Renal pelvis (tissue), 4 donors: ENCODE measurements around the gene KIF1A. TPM values are rescaled to one million over a fixed set of nuclear protein-coding genes. Genes with fewer than 3 reads are reported as not detected.

Experiments
- DNase-seq: peaks from one replicate; pipeline ENCODE4 v3.0.0-alpha.2; 2013
- polyA plus RNA-seq, 3 donors: library from polyadenylated mRNA; unstranded; fragments of 120-200 nt; gene quantifications; one replicate each; pipeline ENCODE4 v1.2.1, GENCODE V29; 2013; ENCODE audit not compliant: insufficient read length in 3 of 3

Gene KIF1A
- polyA plus RNA-seq, 3 donors, result 12.3 to 17.8 (median 14.7) TPM

- no peak for DNase-seq
Observed at GRCh38 chr2:240806006-240806405, 14.0 kb downstream of the KIF1A start.

DNA sequence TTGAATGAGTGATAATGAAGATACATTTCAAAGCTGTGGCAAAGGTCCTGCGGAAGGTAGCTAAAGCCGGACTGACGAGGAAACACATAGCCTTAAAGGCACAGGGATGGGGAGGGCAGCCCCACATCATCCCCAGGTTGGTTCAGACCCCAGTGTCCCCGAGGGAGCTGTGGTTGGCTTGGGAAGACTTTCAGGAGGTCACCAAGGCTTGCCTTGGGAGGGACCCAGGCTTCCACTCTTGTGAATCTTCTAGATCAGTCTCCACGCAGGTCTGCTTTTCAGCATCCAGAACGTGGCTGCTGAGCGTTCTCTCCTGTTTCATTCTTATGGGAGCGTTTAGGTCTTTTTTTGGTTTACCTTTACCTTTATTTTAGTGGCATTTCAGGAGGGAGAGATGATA lies 16.8 kb downstream of the KIF1A start:
- no peak for DNase-seq

DNA sequence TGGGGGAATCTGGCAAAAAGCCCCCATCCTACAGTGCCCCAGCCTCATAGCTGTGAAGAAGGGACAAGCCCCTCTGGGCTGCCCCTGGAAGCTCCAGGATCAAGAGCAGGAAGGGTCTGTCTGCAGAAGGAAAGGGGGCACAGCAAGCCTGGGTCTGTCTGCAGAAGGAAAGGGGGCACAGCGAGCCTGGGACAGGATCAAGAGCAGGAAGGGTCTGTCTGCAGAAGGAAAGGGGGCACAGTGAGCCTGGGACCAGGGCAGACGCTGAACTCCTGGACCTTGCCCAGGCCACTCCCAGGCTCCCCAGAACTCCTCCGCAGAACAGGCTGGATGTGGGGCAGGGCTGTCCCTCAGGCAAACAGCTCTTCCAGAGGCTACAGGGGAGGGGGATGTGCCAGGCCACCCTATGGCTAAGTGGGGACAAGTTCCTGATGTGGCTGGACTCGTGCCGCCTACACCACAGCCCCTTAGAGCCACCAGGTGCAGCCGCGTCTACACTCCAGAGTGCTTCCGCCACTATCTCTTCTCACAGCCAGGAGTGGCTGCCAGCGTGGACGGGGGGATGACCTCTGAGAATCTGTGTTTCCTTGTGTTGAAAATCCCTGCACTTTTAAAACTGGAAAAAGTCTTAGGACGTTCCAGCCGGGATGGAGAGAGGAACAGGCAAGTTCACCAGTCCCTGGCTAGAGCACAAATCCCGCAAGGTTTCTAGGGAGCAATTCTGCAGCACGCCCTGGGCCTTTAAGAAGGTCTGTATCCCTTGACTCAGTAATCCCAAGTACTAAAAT lies 20.8 kb downstream of the KIF1A start:
- no peak for DNase-seq

DNA sequence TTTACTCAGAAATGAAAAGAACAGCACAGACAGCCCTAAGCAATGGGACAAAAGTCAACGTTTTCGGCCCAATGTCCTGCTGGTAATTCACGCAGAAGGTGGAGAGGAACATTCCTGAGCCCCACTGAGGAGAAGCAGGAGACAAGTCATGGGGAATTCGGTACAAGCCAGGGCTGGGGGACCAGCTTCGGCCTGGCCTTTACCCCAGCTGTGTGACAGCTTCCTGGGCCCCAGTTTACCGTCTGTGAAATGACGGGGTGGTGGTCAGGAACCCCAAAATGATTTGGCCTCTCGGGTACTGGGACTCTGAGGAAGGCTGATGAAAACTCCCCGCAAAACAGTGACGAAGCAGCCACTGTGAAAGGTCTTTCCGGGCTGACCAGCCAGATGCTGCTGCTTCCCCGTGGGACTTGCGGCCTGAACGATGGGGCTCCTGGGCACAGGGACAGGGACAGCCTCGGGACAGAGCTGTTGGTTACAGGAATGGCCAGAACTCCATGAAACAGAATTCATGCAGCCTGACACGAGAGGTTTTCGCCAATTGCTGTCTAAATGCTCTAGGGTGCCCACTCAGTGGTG lies 21.6 kb downstream of the KIF1A start:
- DNase-seq, result no peak

- no peak for DNase-seq
Observed at GRCh38 chr2:240797914-240798313, 22.1 kb downstream of the KIF1A start.

DNA sequence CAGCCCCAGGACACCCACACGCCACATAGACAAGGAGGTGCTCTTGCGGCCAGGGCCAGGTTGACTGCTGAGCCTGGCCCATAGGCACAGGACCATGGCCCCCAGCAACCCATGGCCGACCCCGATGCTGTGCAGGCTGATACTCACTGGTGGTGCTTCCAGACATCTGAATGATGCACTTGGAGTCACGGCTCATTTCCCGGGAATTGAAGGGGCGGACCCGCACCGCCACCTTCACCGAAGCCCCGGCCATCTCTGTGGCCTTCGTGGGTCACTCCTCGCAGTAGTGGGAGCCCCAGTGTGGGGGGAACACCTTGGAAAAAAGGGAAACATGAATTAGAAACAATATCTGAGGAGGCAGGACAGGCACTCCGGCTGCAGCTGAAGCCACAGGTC lies 22.5 kb downstream of the KIF1A start:
- no peak for DNase-seq

DNA sequence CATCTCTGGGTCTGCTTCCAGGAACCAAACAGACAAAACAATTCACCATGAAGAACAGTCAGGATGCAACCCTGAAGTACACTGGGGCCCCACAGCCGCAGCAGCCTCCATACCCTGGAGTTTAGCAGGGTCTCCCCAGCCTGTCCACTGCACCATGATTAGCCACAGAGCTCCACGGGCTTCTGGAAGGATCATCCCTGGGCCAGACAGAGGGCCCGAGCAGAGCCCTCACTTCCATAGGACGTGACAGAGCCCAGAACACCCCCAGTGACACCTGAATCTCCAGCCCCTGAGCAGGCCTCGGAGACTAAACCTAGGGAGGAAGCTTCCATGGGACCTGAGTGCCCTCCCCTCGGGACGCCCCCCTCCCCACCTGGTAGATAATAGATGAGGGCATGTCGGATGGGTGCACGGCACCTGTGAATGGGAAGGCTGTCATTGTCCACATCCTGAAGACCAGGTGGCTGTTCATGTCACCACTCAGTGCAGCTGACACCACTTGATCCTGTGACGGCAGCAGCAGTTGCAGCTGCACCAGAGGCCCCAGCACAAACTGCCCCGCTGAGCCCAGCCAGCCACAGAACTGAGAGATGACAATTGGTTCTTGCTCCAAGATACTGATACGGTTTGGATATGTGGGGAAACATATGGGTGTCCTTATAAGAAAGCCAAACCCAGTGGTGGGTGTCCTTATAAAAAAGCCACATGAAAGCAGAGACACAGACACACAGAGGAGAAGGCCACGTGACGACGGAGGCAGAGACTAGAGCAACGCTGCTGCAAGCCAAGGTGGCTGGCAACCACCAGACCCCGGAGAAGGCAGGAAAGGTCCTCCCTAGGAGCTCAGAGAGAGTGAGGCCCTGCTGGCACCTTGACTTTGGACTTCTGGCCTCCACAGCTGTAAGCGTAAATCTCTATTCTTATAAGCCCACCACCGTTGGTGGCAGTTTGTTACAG lies 23.2 kb downstream of the KIF1A start:
- no peak for DNase-seq

GRCh38 chr2:240795916-240796510 lies 24.0 kb downstream of the KIF1A start:
- no peak for DNase-seq

DNA sequence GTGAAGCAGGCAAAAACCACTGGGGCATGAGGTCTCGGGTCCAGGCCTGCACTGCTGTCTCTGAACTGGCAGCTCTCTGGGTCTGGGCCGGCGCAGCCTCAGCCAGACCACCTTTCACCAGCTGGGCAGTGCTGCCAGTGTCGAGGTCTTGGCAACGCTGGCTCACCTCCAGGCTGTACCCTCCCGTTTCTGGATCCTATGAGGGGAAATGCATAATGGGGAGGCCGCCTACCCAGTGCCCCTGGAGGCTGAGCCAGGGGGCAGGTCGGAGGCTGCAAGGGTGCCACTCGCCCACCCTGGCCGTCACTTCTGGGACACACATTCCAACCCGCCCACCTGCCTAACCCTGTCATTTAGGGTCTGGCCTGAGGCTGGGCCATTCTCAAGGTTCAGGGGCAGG lies 24.6 kb downstream of the KIF1A start:
- DNase-seq, result no peak

- DNase-seq, result no peak
Observed at GRCh38 chr2:240794178-240794721, 25.8 kb downstream of the KIF1A start.

DNA sequence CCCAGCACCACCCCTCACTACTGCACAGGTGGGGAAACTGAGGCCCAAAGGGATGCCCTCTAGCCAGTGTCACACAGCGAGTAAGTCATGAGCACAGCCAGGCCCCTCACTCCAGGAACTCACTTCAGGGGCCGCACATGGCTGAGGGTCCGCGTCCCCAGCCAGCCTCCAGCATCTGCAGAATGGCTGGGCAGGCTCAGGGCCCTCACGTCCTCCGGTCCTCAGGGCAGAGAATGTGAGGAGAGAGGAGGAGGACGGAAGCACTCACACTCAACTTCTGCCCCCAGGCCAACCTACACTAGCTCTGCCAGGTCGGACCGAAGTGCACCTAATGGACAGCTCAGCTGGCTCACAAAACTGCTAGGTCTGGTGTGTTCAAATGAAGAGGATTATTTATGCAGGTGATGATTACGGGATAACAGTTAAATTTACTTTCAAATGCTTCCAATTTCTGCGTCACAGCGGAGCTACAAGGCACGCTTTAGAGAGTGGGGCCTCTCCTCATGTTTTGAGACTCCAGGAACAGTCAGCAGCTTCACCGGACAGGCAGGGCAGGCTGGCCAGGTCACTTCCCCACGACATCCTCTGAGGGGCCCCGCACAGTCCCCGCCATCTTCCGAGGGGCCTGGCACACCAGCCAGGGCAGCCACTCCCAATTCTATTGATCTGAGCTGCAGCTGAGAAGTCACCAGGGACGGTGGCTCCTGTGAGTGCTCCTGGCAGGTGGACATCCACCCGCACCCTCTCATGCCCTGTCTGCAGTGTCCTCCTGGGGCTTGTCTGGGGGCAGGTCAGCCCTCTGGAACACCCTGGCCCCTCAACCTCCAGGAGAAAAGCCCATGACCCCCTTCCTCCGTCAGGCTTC lies 26.5 kb downstream of the KIF1A start:
- DNase-seq, result no peak

- DNase-seq, result no peak
Observed at GRCh38 chr2:240792629-240793312, 27.2 kb downstream of the KIF1A start.

GRCh38 chr2:240791821-240792628 lies 28.0 kb downstream of the KIF1A start:
- DNase-seq, result peak; percentile 48

- DNase-seq, result no peak
Observed at GRCh38 chr2:240791221-240791800, 28.7 kb downstream of the KIF1A start.

GRCh38 chr2:240790370-240791220 lies 29.4 kb downstream of the KIF1A start:
- no peak for DNase-seq

- no peak for DNase-seq
Observed at GRCh38 chr2:240789501-240790369, 30.3 kb downstream of the KIF1A start.

- DNase-seq, result no peak
Observed at GRCh38 chr2:240789051-240789453, 31.0 kb downstream of the KIF1A start.
